Spinal cord (tissue), 10 donors: ENCODE results near the gene ARHGAP10. TPM values are rescaled to one million over a fixed set of nuclear protein-coding genes. Genes with fewer than 3 reads are reported as not detected.

Source experiments
- DNase-seq, 6 donors: peaks; one replicate each; pipeline versions ENCODE4 v3.0.0 to v3.0.0-alpha.2; 2013 to 2015; ENCODE audit warnings: low spot score in 6 of 6, low read depth in 4 of 6
- H3K27ac ChIP-seq: one replicate; pipeline ENCODE4 v1.5.1; 2013; ENCODE audit warnings: low read depth, low read length, control low read depth
- H3K27me3 ChIP-seq: one replicate; pipeline ENCODE4 v1.6.1; 2013; ENCODE audit warnings: low read length; ENCODE audit not compliant: control insufficient read depth, insufficient read depth
- H3K36me3 ChIP-seq: one replicate; pipeline ENCODE4 v1.6.1; 2013; ENCODE audit warnings: low read length; ENCODE audit not compliant: control insufficient read depth, insufficient read depth
- H3K4me1 ChIP-seq: one replicate; pipeline ENCODE4 v1.6.1; 2013; ENCODE audit warnings: low read length; ENCODE audit not compliant: control insufficient read depth, insufficient read depth
- H3K4me3 ChIP-seq: one replicate; pipeline ENCODE4 v1.5.1; 2013; ENCODE audit warnings: low read depth, low read length, control low read depth
- H3K9me3 ChIP-seq: one replicate; pipeline ENCODE4 v1.6.1; 2013; ENCODE audit warnings: low read length; ENCODE audit not compliant: control insufficient read depth, insufficient read depth
- WGBS: methylation state at CpG from one replicate; pipeline ENCODE4 v1.1.5; 2013; ENCODE audit warnings: missing lambda C conversion rate; ENCODE audit not compliant: insufficient coverage; 5-methylcytosine and 5-hydroxymethylcytosine counted together
- polyA plus RNA-seq, 2 donors: library from polyadenylated mRNA; unstranded; fragments of 120-200 nt; gene quantifications; one replicate each; pipeline ENCODE4 v1.2.1, GENCODE V29; 2013; ENCODE audit not compliant: insufficient read length in 2 of 2
- total RNA-seq, 2 donors: library from RNA; depleted of rRNA in 1 of 2; stranded (reverse); fragments of 120-200 nt in 1 of 2; fragments of >200 nt in 1 of 2; gene quantifications; one replicate each; pipeline versions ENCODE4 v1.2.3 to v1.2.4, GENCODE V29; 2013 to 2014
- donor health status: healthy.

Gene ARHGAP10
- total and polyA plus RNA-seq, 4 donors = 6.4 to 27.8 (median 17.4) TPM

DNA sequence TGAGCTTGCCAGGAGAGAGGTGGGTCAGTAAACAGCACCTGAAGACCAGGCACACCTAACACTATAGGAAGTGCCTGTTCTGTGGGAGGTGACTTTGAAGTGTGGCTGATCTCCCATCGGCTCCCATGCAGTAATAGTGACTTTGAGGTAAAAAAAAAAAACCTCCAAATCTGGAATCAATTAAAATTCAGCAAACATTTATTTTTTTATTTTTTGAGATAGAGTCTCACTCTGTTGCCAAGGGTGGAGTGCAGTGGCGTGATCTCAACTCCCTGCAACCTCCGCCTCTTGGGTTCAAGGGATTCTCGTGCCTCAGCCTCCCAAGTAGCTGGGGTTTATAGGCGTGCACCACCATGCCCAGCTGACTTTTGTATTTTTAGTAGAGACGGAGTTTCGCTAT is 32.4 kb downstream of the ARHGAP10 start:
- DNase-seq = no peak
- H3K36me3 ChIP-seq = no peaks in the 10 kb centered on the region
- WGBS = 72% methylated on average over 5 of the region's 7 CpGs

DNA sequence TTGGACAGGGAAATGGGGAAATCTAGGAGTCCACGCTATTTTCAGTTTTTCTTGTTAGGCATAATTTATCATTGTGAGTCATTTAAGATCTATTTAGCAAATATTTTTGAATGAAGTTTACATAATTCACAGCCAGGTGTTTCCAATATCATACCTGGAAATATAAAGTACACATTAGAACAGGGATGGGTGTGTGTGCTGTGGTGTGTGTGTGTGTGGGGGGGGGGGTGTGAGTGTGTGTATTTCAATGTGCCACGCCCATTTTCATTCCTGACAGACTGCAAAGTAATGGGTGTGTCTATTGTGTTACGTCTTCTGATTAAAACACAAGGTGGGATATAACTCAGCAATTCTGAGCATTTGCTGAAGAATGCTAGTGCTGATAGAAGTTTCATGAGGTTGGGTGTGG is 33.2 kb downstream of the ARHGAP10 start:
- no peak for DNase-seq
- Histone ChIP-seq H3K27ac (no peak overlapping the region), H3K36me3 (no peaks in the 10 kb centered on the region), H3K9me3 (no peaks in the 10 kb centered on the region), H3K4me3 (no peak overlapping the region), H3K27me3 (no peaks in the 10 kb centered on the region), H3K4me1 (peaks cover 3% of the 10 kb centered on the region)
- 80% methylated on average over 1 of the region's 3 CpGs for WGBS

More for the DNA sequence above, 32.4 kb downstream of the ARHGAP10 start:
- Histone ChIP-seq H3K4me1 (peaks cover 3% of the 10 kb centered on the region), H3K4me3 (no peak overlapping the region), H3K27me3 (no peaks in the 10 kb centered on the region), H3K27ac (no peak overlapping the region), H3K9me3 (no peaks in the 10 kb centered on the region)

DNA sequence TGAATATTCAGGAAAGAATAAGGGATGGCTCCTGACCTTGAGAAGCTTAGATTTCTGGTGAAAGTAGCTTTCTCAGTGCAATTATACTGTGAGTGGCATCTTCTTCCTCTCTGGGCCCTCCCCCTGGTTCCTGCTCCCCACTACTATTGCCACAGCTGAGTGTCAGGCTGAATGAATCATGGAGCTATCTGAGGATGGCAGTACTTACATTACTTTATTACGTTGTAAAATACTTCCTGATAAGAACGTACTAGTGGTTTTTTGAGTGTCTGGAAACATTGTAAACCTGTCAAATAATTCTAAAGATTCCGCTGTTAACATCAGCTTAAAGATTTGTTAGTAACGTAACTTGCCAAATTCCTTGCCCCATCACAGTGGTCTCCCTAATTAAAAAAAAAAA is 36.2 kb downstream of the ARHGAP10 start:
- H3K27me3 ChIP-seq = no peaks in the 10 kb centered on the region
- DNase-seq = no peak
- no peak overlapping the region for H3K4me3 ChIP-seq
- H3K9me3 ChIP-seq = no peaks in the 10 kb centered on the region
- H3K27ac ChIP-seq = no peak overlapping the region
- no peaks in the 10 kb centered on the region for H3K36me3 ChIP-seq
- no CpG with 5 or more reads among the region's 4 CpGs for WGBS
- no peaks in the 10 kb centered on the region for H3K4me1 ChIP-seq

DNA sequence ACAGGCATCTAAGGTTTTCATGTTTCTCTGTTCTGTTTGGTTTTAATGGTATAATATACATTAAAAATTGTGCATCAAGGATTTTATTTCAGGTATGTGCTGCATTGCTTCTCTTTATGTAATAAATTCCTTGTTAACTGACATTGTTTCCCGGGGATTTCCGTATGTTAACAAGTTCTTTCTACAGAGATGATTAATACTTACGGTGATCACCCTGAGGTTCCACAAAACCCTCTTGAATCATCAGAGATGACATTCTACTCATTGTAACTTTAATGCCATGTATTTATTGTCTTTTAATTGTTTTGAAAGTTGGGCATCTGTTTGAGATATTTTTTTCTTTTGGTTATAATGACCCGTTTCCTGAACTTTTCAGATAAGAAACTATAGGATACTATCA is 37.5 kb downstream of the ARHGAP10 start:
- H3K27ac ChIP-seq = no peak overlapping the region
- no peaks in the 10 kb centered on the region for H3K4me1 ChIP-seq
- WGBS = no CpG with 5 or more reads among the region's 4 CpGs
- no peaks in the 10 kb centered on the region for H3K36me3 ChIP-seq
- DNase-seq = no peak
- H3K27me3 ChIP-seq = no peaks in the 10 kb centered on the region
- H3K9me3 ChIP-seq = no peaks in the 10 kb centered on the region
- H3K4me3 ChIP-seq = no peak overlapping the region

- Histone ChIP-seq H3K4me1 (no peaks in the 10 kb centered on the region), H3K36me3 (no peaks in the 10 kb centered on the region), H3K9me3 (no peaks in the 10 kb centered on the region), H3K27ac (no peak overlapping the region), H3K27me3 (no peaks in the 10 kb centered on the region), H3K4me3 (no peak overlapping the region)
- 94% methylated on average over 2 of the region's 2 CpGs for WGBS
- DNase-seq = no peak
Observed at GRCh38 chr4:147770831-147771230, 38.9 kb downstream of the ARHGAP10 start.

DNA sequence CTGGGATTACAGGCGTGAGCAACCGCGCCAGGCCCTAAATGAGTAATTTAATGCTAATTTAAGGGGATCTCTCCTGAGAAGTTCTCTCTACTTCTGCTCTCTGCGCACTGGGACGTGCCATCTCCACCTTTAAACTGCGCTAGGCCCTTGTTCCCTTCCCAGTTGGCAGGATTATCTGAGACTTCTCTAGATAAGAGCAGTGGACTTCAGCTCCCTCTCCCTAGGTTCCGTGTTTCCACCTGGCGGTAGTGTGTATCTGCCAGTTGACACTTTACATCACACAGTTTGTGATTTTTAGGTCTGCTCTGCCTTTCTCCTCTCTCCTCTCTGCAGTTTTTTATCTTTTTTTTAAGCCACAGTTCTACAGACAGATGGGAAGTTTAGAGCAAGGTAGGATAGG is 40.2 kb downstream of the ARHGAP10 start:
- Histone ChIP-seq H3K36me3 (no peaks in the 10 kb centered on the region), H3K27me3 (no peaks in the 10 kb centered on the region), H3K9me3 (no peaks in the 10 kb centered on the region), H3K27ac (peak overlapping the region; percentile 2), H3K4me1 (no peaks in the 10 kb centered on the region), H3K4me3 (no peak overlapping the region)
- 96% methylated on average over 5 of the region's 8 CpGs for WGBS
- DNase-seq = no peak

- no peaks in the 10 kb centered on the region for H3K4me1 ChIP-seq
- H3K27me3 ChIP-seq = no peaks in the 10 kb centered on the region
- no peak overlapping the region for H3K4me3 ChIP-seq
- H3K36me3 ChIP-seq = no peaks in the 10 kb centered on the region
- no peaks in the 10 kb centered on the region for H3K9me3 ChIP-seq
- DNase-seq = no peak
- 60% methylated on average over 3 of the region's 5 CpGs for WGBS
- peak overlapping the region; percentile 2 for H3K27ac ChIP-seq
Observed at GRCh38 chr4:147772459-147772969, 40.6 kb downstream of the ARHGAP10 start.

DNA sequence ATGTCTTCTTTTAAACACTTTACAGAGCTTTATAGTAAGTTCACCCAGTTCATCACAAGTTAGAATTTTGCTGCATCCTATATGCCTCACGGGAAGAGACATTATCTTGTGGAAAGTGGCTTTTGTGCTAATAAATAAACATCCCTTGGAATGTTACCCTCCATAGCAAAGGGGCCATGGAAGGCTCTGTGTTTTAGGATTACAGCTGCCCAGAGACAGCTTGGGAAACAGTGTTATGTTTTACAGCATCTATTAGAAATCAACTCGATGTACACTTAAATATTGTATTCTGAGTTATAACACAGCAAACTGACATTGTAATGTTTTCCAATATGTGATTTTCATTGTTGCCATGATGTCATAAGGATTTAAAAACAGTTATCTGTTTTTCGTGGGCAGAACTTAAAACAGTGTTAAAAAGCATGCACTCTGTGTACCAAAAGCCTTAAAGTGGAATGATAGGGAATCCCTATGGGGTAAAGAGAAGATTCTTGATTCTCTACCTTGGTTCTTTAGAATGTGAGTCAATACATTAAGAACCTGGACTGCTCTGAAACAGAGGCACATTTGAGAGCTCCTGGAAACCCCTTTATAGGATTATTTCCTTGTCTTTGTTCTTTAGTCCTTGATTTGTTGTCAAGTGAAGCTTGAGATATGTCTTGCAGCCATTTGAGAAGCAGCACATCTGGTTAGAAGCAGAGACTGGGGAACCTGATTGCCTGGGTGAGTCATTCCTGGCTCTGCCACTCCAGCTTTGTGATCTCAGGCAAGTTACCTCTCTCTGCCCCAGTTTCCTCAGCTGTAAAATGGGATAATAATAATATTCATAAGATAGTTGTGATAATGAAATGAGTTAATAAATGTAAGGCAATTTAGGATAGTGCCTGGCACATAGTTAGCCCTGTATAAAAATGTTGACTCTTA is 41.6 kb downstream of the ARHGAP10 start:
- Histone ChIP-seq H3K27ac (no peak overlapping the region), H3K9me3 (no peaks in the 10 kb centered on the region), H3K4me3 (no peak overlapping the region), H3K4me1 (no peaks in the 10 kb centered on the region), H3K27me3 (no peaks in the 10 kb centered on the region), H3K36me3 (no peaks in the 10 kb centered on the region)
- WGBS = 86% methylated on average over 1 of the region's 3 CpGs
- DNase-seq = no peak

DNA sequence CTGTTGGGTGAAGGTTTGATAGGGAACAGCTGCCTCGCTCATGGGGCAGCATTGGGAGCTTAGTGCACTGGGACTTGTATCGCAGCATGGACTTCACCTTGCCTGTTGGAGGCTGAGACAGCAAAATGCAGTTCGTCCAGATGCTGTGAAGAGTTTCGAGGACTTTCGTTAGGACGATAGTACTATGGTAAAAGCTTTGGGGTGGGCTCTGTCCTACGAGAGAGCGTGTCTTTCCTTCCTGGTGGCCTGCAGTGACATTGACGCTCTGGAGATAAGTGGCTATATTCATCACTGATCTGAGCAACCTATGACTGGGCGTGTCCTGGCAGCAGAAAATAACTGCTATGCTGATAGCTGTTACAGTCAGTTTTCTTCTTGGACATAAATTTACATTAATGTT is 44.8 kb downstream of the ARHGAP10 start:
- Histone ChIP-seq H3K36me3 (no peaks in the 10 kb centered on the region), H3K4me1 (no peaks in the 10 kb centered on the region), H3K27me3 (no peaks in the 10 kb centered on the region), H3K4me3 (no peak overlapping the region), H3K9me3 (no peaks in the 10 kb centered on the region), H3K27ac (no peak overlapping the region)
- DNase-seq = no peak
- 91% methylated on average over 9 of the region's 10 CpGs for WGBS
